Measurements from ENCODE around the gene ARPC1B. TPM values are rescaled to one million over a fixed set of nuclear protein-coding genes. Genes with fewer than 3 reads are reported as not detected.
"Not testable (repeated sequence)": the region's sequence is repeated elsewhere in the genome, so short reads cannot be mapped to it uniquely, and the experiment has no call there.

ARPC1B gene
- total and polyA plus RNA-seq, 2 donors (not counting 1 experiment from before 2014, with no cell fraction given): 142 to 563 TPM

DNA sequence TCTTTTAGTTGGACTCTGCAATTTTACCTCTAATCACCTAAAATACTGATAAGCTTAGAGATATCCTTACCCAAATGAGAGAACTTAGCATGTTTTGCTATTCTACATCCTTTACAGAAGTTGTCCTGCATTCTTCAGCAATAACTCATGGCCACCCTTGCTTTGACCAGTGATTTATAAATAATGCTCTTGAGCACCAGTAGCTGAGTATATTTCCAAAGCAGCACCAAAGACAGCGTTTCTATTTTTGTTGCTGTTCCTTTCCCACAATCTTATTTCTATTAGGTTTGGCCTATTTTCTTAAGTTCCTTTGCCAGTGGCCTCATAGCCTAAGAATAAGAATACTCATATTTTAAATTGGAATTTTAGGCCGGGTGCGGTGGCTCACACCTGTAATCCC is 33.9 kb upstream of the ARPC1B start:
- no peaks in the 10 kb centered on the region for H3K27me3 ChIP-seq (replicated peaks in 1 of 4; ENCODE audit: control extremely low read depth in 1 of 4, control insufficient read depth in 3 of 4, insufficient read depth in 4 of 4, low read length in 3 of 4)
- no peaks in the 10 kb centered on the region for H3K4me1 ChIP-seq (ENCODE audit: control insufficient read depth in 2 of 2, insufficient read depth in 2 of 2, low read length in 2 of 2)
- Mint-ChIP-seq H3K27me3 (no peaks in the 10 kb centered on the region), H3K9me3 (ENCODE audit: insufficient read depth) (no peaks in the 10 kb centered on the region), H3K27ac (no peak overlapping the region), H3K4me3 (no peak overlapping the region), H3K4me1 (no peaks in the 10 kb centered on the region)
- H3K9ac ChIP-seq (ENCODE audit: low read length): no peak overlapping the region
- peaks cover 30% of the 10 kb centered on the region for H3K79me2 ChIP-seq (ENCODE audit: control insufficient read depth, insufficient read depth, low read length)
- intact Hi-C loops (cut with micrococcal nuclease): no loop called here
- no CpG with 5 or more reads among the region's 3 CpGs for WGBS (ENCODE audit: insufficient coverage)
- H4K20me1 ChIP-seq (ENCODE audit: control insufficient read depth, insufficient read depth, low read length, poor library complexity, severe bottlenecking): peaks cover 29% of the 10 kb centered on the region
- TF ChIP-seq, protein P1, sequence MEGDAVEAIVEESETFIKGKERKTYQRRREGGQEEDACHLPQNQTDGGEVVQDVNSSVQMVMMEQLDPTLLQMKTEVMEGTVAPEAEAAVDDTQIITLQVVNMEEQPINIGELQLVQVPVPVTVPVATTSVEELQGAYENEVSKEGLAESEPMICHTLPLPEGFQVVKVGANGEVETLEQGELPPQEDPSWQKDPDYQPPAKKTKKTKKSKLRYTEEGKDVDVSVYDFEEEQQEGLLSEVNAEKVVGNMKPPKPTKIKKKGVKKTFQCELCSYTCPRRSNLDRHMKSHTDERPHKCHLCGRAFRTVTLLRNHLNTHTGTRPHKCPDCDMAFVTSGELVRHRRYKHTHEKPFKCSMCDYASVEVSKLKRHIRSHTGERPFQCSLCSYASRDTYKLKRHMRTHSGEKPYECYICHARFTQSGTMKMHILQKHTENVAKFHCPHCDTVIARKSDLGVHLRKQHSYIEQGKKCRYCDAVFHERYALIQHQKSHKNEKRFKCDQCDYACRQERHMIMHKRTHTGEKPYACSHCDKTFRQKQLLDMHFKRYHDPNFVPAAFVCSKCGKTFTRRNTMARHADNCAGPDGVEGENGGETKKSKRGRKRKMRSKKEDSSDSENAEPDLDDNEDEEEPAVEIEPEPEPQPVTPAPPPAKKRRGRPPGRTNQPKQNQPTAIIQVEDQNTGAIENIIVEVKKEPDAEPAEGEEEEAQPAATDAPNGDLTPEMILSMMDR (IDR thresholded peaks at IDR 0.05): no peak
- no peak for TF ChIP-seq EZH2 (IDR thresholded peaks at IDR 0.05; ENCODE audit: borderline replicate concordance, insufficient read depth, low read depth, low read length, poor library complexity, severe bottlenecking)
- H3K36me3 ChIP-seq (replicated peaks in 1 of 2; ENCODE audit: control extremely low read depth in 1 of 2, control insufficient read depth in 1 of 2, extremely low read depth in 1 of 2, insufficient read depth in 2 of 2, low read length in 1 of 2): peaks cover 25 to 55% of the 10 kb centered on the region in 2 experiments
- H3K4me3 ChIP-seq (ENCODE audit: control extremely low read depth in 1 of 5, extremely low read depth in 1 of 5, insufficient read depth in 1 of 5, low read depth in 2 of 5, low read length in 4 of 5): no peak overlapping the region
- ATAC-seq (ENCODE audit: low read depth): no peak
- ChIA-PET CTCF (no interaction called here), POLR2A (no interaction called here)
- no peak for DNase-seq
- no peak overlapping the region for H3K27ac ChIP-seq (ENCODE audit: low read length in 2 of 2)
- H3K4me2 ChIP-seq (replicated peaks; ENCODE audit: low read depth, low read length, poor library complexity, severe bottlenecking): no peak overlapping the region
- no peaks in the 10 kb centered on the region for H3K9me3 ChIP-seq (ENCODE audit: control extremely low read depth in 1 of 3, control insufficient read depth in 2 of 3, insufficient read depth in 1 of 3, low read length in 2 of 3)
- no peak overlapping the region for H2AFZ ChIP-seq (ENCODE audit: insufficient read depth, low read depth, low read length, poor library complexity, severe bottlenecking)

DNA sequence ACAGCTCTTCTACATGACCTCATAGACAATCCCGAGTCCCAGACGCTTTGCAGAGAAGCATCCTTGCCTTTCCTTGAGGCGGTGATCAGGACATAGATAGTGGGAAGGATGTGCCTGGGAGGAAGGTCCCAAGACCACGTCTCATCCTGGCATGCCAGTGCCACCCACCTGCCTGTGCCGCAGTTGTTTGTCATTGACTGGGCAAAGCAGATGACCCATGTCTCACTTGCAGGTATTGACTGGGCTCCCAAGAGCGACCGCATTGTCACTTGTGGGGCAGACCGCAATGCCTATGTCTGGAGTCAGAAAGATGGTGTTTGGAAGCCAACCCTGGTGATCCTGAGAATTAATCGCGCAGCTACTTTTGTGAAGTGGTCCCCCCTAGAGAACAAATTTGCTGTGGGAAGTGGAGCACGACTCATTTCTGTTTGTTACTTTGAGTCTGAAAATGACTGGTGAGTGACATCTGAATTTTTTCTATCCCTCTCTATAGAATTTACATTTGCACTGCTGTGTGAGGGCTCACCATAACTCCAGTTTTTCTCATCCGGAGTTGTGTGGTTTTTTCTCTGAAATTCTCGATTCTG is 30.4 kb upstream of the ARPC1B start:
- no peak for DNase-seq

DNA sequence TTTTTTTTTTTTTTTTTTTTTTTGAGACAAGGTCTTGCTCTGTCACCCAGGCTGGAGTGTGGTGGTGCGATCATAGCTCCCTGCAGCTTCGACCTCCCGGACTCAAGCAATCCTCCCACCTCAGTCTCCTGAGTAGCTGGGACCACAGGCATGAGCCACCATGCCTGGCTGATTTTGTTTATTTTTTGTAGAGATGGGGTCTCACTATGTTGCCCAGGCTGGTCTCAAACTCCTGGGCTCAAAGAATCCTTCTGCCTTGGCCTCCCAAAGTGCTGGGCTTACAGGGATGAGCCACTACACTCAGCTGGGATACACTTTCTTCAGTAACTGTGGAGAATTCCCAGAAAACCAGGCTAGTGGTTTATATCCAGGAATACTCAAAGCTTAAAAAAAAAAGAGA is 23.9 kb upstream of the ARPC1B start:
- H3K4me3 Mint-ChIP-seq; H3K4me1 ChIP-seq (ENCODE audit: control insufficient read depth in 2 of 2, insufficient read depth in 2 of 2, low read length in 2 of 2); H3K4me2 ChIP-seq (replicated peaks; ENCODE audit: low read depth, low read length, poor library complexity, severe bottlenecking); H3K9ac ChIP-seq (ENCODE audit: low read length); H3K9me3 ChIP-seq (ENCODE audit: control extremely low read depth in 1 of 3, control insufficient read depth in 2 of 3, insufficient read depth in 1 of 3, low read length in 2 of 3); H3K9me3 Mint-ChIP-seq (ENCODE audit: insufficient read depth); H3K27me3 Mint-ChIP-seq; CTCF ChIA-PET; intact Hi-C loops (cut with micrococcal nuclease); H3K27ac Mint-ChIP-seq; H3K4me3 ChIP-seq (ENCODE audit: control extremely low read depth in 1 of 5, extremely low read depth in 1 of 5, insufficient read depth in 1 of 5, low read depth in 2 of 5, low read length in 4 of 5); ATAC-seq (ENCODE audit: low read depth); H3K27me3 ChIP-seq (replicated peaks in 1 of 4; ENCODE audit: control extremely low read depth in 1 of 4, control insufficient read depth in 3 of 4, insufficient read depth in 4 of 4, low read length in 3 of 4); H4K20me1 ChIP-seq (ENCODE audit: control insufficient read depth, insufficient read depth, low read length, poor library complexity, severe bottlenecking); H2AFZ ChIP-seq (ENCODE audit: insufficient read depth, low read depth, low read length, poor library complexity, severe bottlenecking); H3K27ac ChIP-seq (ENCODE audit: low read length in 2 of 2); H3K4me1 Mint-ChIP-seq; DNase-seq: not testable (repeated sequence)
- Histone ChIP-seq H3K36me3 (replicated peaks in 1 of 2; ENCODE audit: control extremely low read depth in 1 of 2, control insufficient read depth in 1 of 2, extremely low read depth in 1 of 2, insufficient read depth in 2 of 2, low read length in 1 of 2) (peaks cover 4 to 66% of the 10 kb centered on the region in 2 experiments), H3K79me2 (ENCODE audit: control insufficient read depth, insufficient read depth, low read length) (peaks cover 10% of the 10 kb centered on the region)
- 100% methylated on average over 3 of the region's 3 CpGs for WGBS (ENCODE audit: insufficient coverage)
- POLR2A ChIA-PET: interaction anchor here (0.6 kb wide), 1 partner anchor 561 kb away, joined by 7 read pairs; no protein-coding TSS in a partner anchor

More for the DNA sequence above, 30.4 kb upstream of the ARPC1B start:
- Mint-ChIP-seq H3K27me3 (no peaks in the 10 kb centered on the region), H3K4me3 (no peak overlapping the region), H3K9me3 (ENCODE audit: insufficient read depth) (no peaks in the 10 kb centered on the region), H3K4me1 (no peaks in the 10 kb centered on the region), H3K27ac (no peak overlapping the region)
- Histone ChIP-seq H2AFZ (ENCODE audit: insufficient read depth, low read depth, low read length, poor library complexity, severe bottlenecking) (no peak overlapping the region), H3K36me3 (replicated peaks in 1 of 2; ENCODE audit: control extremely low read depth in 1 of 2, control insufficient read depth in 1 of 2, extremely low read depth in 1 of 2, insufficient read depth in 2 of 2, low read length in 1 of 2) (peaks cover 17 to 66% of the 10 kb centered on the region in 2 experiments), H3K79me2 (ENCODE audit: control insufficient read depth, insufficient read depth, low read length) (peaks cover 28% of the 10 kb centered on the region), H3K27ac (ENCODE audit: low read length in 2 of 2) (no peak overlapping the region), H3K27me3 (replicated peaks in 1 of 4; ENCODE audit: control extremely low read depth in 1 of 4, control insufficient read depth in 3 of 4, insufficient read depth in 4 of 4, low read length in 3 of 4) (no peaks in the 10 kb centered on the region), H3K4me3 (ENCODE audit: control extremely low read depth in 1 of 5, extremely low read depth in 1 of 5, insufficient read depth in 1 of 5, low read depth in 2 of 5, low read length in 4 of 5) (no peak overlapping the region), H3K9me3 (ENCODE audit: control extremely low read depth in 1 of 3, control insufficient read depth in 2 of 3, insufficient read depth in 1 of 3, low read length in 2 of 3) (no peaks in the 10 kb centered on the region), H4K20me1 (ENCODE audit: control insufficient read depth, insufficient read depth, low read length, poor library complexity, severe bottlenecking) (peaks cover 9% of the 10 kb centered on the region), H3K9ac (ENCODE audit: low read length) (no peak overlapping the region), H3K4me1 (ENCODE audit: control insufficient read depth in 2 of 2, insufficient read depth in 2 of 2, low read length in 2 of 2) (no peaks in the 10 kb centered on the region), H3K4me2 (replicated peaks; ENCODE audit: low read depth, low read length, poor library complexity, severe bottlenecking) (no peak overlapping the region)
- intact Hi-C loops (cut with micrococcal nuclease): no loop called here
- CTCF ChIA-PET: interaction anchor here (1.4 kb wide), 1 partner anchor 21 kb away, joined by 3 read pairs; no protein-coding TSS in a partner anchor
- WGBS (ENCODE audit: insufficient coverage): 95% methylated on average over 9 of the region's 13 CpGs
- ATAC-seq (ENCODE audit: low read depth): no peak
- TF ChIP-seq EZH2 (IDR thresholded peaks at IDR 0.05; ENCODE audit: borderline replicate concordance, insufficient read depth, low read depth, low read length, poor library complexity, severe bottlenecking): no peak
- TF ChIP-seq, protein P1 (IDR thresholded peaks at IDR 0.05): no peak
- POLR2A ChIA-PET: no interaction called here

Measured in B cell (primary cell).